T follicular helper cell (primary cell): Measurements from ENCODE around the gene ABCC11.
"Not testable (repeated sequence)": the region's sequence is repeated elsewhere in the genome, so short reads cannot be mapped to it uniquely, and the experiment has no call there.

Experiments
- DNase-seq: peaks from one replicate; pipeline ENCODE4 v3.0.0-alpha.2; 2020; ENCODE audit warnings: low read depth

The ABCC11 gene

GRCh38 chr16:48203974-48204824, 43.1 kb downstream of the ABCC11 start:
- no peak for DNase-seq

DNA sequence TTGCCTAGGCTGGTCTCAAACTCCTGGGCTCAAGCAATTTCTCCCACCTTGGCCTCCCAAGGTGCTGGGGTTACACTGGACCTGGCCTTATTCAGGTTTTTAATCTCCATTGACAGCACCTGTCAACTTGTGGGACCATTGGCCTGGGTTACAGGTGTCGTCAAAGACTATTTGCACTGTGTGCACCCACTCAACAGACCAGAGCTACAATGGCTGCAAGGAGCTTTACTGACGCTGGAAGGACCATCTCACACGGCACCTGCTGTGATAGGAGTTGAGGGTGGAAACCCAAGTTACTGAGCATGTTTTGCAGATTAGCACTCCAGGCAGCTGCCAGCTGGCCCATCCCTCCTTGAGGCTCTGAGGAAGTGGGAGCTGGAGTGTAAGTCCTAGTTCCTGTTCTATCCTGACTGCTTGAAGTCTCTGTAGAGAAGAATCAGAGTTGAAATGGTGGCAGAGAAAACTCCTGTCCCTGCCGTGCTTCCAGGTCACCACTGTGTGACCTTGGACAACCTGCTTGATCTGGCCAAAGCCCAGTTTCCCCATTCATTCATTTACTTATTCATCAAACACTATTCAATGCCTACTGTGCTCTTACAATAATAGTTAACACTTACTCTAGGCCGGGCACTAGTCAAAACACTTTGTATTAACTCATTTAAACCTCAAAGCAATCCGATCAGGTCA, 45.7 kb downstream of the ABCC11 start:
- DNase-seq, result no peak

- DNase-seq, result no peak
These were observed 50.0 kb downstream of the ABCC11 start for GRCh38 chr16:48197294-48197693.

- DNase-seq, result no peak
These were observed 52.3 kb downstream of the ABCC11 start for GRCh38 chr16:48194828-48195556.

- no peak for DNase-seq
These were observed 53.5 kb downstream of the ABCC11 start for GRCh38 chr16:48193846-48194245.

GRCh38 chr16:48188449-48189102, 58.8 kb downstream of the ABCC11 start:
- no peak for DNase-seq

GRCh38 chr16:48187779-48188178, 59.6 kb downstream of the ABCC11 start:
- no peak for DNase-seq

DNA sequence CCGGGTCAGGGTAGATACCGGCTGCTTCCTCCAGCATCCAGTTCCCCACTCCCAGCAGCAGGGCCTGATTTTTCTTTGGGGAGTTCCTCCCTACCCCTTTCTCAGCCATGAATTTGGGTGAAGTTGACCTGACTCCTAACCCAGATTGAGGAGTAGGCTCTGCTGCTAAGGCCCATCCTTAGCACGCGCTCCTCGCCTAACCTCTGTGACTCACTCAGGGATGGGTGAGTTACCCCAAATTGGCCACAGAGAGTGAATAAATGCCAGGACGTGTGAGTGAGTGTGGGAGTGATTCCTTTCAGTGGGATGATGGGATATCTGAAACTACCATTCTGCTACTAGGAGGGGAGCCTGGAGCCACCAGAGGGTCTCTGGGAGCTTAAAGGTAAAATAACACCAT, 62.7 kb downstream of the ABCC11 start:
- DNase-seq, result no peak

GRCh38 chr16:48182979-48183537, 64.3 kb downstream of the ABCC11 start:
- no peak for DNase-seq

DNA sequence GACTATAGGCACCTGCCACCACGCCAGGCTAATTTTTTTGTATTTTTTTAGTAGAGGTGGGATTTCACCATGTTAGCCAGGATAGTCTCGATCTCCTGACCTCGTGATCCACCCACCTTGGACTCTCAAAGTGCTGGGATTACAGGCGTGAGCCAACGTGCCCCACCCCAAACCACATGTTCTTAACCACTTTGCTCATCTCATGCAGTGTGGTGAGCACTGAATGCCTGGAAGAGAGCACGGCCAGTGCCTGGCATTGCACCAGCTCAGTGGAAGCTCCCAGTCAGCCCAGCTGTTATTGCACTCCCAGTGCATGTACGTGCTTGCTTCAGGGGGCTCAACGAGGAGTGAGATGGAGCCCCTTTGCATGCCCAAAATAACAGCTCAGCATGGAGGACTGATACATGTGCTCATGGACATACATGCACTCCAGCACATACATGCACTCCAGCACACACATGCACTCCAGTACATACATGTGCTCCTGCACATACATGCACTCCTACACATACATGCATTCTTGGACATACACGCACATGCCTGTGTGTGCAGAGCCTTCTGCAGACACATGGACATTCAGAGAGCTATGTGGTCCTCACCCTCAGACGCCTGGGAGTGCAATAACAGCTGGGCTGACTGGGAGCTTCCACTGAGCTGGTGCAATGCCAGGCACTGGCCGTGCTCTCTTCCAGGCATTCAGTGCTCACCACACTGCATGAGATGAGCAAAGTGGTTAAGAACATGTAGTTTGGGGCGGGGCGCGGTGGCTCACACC, 65.4 kb downstream of the ABCC11 start:
- DNase-seq, result not testable (repeated sequence)

DNA sequence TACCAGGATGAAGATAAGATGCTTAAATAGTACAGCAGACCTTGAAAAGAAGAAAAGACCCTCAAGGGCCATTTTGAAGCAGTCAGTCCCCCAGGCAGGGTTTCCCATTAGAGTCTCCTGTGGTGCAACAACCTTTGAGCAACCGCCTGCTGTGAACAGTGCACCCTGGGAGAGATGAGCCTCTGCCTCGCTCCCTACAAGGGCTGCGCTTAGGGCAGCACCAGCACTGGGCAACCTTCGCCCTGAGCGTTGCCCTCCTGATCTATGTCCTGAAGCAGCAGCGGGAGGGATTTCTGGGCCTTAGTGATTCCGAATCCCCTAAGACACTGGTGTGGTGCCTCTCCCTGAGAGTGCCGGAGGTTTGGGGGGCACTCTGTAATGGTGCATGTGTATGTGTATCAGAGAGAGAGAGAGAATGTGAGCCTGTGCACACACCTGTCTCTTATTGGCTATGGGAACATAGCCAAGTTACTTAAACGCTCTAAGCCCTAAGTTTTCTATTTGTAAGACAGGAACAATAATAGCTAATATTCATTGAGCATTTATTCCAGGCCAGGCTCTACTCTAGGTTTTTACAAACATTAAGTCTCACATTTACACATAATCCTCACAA, 66.4 kb downstream of the ABCC11 start:
- no peak for DNase-seq

DNA sequence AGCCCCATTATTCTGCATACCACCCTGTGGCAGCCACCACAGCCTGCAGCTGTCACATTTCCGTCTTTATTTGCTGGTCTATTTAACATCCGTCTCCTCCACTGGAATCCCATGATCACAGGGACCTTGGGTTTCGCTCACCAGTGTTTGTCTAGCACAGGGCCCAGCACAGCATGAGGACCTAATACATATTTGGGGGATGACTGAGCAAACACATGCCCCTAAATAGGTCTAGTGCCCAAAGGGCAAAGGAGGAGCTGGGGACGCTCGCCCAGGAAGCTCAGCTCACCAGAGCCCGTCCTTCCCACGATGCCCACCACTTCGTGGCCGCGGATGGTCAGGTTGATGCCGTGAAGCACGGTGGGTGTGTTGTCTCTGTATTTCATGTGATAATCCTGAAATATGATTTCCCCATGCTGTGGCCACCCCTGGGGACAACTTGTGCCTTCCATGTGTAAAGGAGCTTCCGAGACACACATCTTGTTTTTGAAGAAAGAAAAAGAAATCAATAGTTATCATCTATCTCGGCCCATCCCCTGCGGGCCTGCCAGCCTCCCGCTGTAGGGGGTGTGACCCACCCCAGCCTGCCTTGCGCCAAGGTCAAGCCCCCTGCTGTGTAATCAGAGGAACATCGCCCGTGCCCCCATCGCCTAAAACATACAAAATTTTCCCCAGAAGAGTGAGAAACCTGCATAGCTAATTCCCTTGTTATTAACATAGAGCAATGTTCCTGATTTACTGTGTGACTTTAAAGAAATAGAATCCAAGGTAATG, 70.5 kb downstream of the ABCC11 start:
- no peak for DNase-seq

DNA sequence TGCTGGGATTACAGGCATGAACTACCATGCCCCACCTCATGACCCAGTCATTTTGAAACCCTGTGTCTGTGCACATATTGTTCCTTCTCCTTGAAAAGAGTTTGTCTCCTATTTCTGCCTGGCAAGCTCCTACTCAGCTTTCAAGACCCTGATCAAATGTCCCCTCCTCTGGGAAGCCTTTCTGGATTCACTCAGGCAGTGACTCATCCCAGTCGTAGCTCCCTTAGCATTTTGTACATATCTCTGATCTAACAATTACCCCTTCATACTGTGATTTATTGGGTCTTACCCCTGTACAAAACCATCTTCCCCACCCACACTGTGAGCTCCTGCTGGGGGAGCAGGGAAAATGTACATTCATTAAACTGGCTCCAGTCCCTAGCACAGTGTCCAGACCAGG, 73.5 kb downstream of the ABCC11 start:
- no peak for DNase-seq

GRCh38 chr16:48172682-48173081, 74.7 kb downstream of the ABCC11 start:
- DNase-seq, result no peak

- DNase-seq, result no peak
These were observed 77.4 kb downstream of the ABCC11 start for GRCh38 chr16:48169896-48170295.

DNA sequence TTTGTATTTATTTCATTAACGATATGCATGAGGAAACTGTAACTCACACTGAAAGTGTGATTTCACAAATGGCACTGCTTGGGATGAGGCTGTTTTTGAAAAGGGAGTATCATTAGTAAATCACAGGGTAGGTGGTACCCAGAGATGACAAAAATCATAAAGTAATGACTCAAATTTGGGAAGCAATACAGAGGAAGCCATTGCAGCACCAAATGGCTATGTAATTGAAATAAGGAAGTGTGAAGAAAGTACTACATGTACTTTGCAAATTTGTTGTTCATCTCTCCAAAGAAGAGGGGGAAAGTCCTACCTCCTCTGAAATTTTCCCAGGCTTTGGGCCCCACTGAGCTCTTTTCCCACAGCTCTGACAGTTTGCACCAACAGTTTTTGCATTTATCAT, 79.3 kb downstream of the ABCC11 start:
- no peak for DNase-seq

DNA sequence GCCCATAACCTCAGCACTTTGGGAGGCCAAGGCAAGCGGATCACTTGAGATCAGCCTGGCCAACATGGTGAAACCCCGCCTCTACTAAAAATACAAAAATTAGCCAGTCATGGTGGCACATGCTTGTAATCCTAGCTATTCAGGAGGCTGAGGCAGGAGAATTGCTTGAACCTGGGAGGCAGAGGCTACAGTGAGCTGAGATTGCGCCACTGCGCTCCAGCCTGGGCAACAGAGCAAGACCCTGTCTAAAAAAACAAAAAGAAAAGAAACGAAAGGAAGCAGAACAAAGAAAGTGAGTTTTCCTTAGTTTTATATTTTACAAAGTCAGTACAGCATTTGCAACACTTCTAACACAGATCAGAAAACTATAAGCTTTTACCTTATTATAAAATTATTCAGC, 80.7 kb downstream of the ABCC11 start:
- not testable (repeated sequence) for DNase-seq

- DNase-seq, result no peak
These were observed 81.3 kb downstream of the ABCC11 start for GRCh38 chr16:48165961-48166578.
